HG03139 (cell line): ENCODE data around the gene TAF11L12.
"Not testable (repeated sequence)": the region's sequence is repeated elsewhere in the genome, so short reads cannot be mapped to it uniquely, and the experiment has no call there.

Source experiments
- ATAC-seq: cut with Tn5 transposase; IDR thresholded peaks from one replicate; pipeline ENCODE4 v1.9.1; 2021; ENCODE audit not compliant: unreplicated experiment

Gene TAF11L12

DNA sequence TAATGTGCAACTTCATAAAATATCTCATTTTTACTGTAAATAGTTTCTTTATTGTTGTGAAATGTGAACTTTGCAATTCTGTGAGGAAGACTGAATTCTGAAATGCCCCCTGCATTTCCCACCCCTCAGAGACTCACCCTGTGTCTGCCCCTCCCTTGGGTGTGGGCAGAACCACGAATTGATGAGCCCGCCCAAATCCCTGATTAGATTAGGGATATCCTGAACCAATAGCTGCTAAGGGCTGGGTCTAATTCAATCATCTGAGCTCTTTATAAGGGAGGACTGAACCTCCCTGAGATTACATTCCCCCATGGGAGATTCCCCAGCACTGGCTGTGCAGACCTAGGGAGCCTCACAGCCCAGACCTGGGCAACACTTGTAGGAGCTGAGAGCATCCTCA is at the start of gene TAF11L12:
Gene TAF11L12, plus strand, starts transcription at position 301 of the 400 bp plus-strand sequence.
- ATAC-seq = not testable (repeated sequence)

DNA sequence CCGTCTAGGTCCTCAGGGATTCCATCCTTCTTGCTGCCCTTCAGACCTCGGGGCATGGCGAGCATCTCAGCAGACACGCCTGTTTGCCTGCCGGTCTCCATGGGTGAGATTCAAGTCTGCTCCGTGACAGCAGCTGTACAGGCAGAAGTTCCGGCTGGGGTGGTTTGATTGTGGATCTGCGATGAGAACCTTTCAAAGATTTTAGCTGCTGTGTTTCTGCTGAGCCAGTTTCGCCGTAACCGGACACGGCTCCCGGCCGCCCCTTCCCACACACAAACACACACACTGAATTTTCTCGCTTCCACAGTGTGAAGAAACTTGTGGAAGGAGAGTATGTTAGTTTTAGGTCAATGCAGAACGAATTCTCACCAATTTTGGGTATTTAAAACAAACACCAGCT is 24.5 kb upstream of the TAF11L12 start, which contains the start of gene TAF11L7:
Gene TAF11L7, minus strand, starts transcription at position 101 of the 400 bp plus-strand sequence.
- not testable (repeated sequence) for ATAC-seq

DNA sequence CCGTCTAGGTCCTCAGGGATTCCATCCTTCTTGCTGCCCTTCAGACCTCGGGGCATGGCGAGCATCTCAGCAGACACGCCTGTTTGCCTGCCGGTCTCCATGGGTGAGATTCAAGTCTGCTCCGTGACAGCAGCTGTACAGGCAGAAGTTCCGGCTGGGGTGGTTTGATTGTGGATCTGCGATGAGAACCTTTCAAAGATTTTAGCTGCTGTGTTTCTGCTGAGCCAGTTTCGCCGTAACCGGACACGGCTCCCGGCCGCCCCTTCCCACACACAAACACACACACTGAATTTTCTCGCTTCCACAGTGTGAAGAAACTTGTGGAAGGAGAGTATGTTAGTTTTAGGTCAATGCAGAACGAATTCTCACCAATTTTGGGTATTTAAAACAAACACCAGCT is 19.3 kb upstream of the TAF11L12 start, which contains the start of gene TAF11L8:
Gene TAF11L8, minus strand, starts transcription at position 101 of the 400 bp plus-strand sequence.
- ATAC-seq = not testable (repeated sequence)

GRCh38 chr5:17594255-17594654 is 15.9 kb upstream of the TAF11L12 start, which contains the start of gene TAF11L9:
TAF11L9 (minus strand) TSS chr5:17594394.
- not testable (repeated sequence) for ATAC-seq

- not testable (repeated sequence) for ATAC-seq
Measured at GRCh38 chr5:17597728-17598127, 12.5 kb upstream of the TAF11L12 start, which contains the start of gene TAF11L10. TAF11L10 (minus strand) TSS chr5:17597828.

DNA sequence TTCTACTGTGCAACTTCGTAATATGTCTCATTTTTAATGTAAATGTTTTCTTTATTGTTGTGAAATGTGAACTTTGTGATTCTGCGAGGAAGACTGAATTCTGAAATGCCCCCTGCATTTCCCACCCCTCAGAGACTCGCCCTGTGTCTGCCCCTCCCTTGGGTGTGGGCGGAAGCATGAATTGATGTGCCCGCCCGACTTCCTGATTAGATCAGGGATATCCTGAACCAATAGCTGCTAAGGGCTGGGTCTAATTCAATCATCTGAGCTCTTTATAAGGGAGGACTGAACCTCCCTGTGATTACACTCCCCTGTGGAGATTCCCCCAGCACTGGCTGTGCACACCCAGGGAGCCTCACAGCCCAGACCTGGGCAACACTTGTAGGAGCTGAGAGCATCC is 6.3 kb upstream of the TAF11L12 start, which contains the start of gene TAF11L11:
Gene TAF11L11, plus strand, starts transcription at position 304 of the 400 bp plus-strand sequence.
- ATAC-seq = not testable (repeated sequence)

- no peak for ATAC-seq
Measured at GRCh38 chr5:17604951-17605350, 5.2 kb upstream of the TAF11L12 start.

DNA sequence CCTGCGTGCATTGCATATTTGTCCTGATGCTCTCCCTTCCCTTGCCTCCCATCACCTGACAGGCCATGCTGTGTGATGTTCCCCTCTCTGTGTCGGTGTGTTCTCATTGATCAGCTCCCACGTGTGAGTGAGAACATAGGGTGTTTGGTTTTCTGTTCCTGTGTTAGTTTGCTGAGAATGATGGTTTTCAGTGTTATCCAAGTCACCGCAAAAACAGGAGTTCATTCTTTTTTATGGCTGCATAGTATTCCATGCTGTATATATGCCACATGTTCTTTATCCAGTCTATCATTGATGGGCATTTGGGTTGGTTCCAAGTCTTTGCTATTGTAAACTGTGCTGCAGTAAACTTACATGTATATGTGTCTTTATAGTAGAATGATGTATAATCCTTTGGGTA is 2.7 kb upstream of the TAF11L12 start:
- ATAC-seq = not testable (repeated sequence)

DNA sequence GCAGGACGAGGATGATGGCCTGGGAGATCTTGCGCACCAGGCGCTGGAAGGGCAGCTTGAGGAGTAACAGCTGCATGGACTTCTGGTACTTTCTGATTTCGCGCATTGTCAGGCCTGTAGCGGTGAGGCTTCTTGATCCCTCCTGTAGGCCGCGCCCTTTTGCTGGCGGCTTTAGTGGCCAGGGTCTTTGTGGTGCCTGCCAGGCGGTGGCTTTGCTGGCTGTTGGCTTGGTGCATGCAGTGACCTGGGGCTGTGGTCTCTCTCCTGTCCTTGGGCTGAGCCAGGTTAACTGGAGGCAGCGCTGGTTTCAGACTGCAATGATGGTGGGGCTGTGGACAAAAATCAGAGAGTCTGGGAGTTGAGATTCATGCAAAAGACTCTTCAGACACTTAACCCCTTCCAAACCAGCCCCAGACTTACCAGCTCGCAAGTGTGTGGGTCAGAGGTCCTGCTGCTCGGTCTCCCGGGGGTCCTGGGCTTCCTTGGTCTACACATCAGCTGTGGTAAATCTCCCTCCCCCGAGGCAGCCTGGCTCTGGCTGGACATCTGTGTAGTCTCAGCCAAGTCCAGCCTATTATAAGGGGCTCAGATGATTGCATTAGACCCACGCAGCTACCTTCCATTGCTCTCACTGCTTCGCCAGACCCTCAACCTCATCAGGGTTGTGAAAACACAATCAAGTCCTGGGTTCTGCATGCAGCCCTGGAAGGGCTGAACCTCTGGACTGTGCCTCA is 4.8 kb downstream of the TAF11L12 start:
- ATAC-seq = no peak

- ATAC-seq = no peak
Measured at GRCh38 chr5:17619354-17619753, 9.2 kb downstream of the TAF11L12 start.

DNA sequence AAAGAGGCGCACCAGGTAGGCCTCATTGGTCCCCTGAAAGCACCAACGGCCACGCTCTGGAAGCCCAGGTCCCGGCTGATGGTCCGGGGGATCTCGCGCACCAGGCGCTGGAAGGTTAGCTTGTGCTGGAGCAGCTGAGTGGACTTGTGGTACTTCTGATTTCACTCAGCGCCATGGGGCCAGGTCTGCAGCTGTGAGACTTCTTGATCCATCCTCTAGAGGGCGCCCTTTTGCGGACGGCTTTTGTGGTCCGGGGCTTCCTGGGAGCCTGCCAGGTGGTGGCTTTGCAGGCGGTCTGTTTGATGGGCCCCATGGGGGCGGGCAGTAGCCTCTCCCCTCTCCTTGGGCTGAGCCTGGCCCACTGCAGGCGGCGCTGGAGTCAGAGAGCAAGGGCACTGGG is 10.4 kb downstream of the TAF11L12 start:
- ATAC-seq = no peak

GRCh38 chr5:17625686-17626085 is 15.5 kb downstream of the TAF11L12 start:
- ATAC-seq = no peak

- not testable (repeated sequence) for ATAC-seq
Measured at GRCh38 chr5:17631788-17632187, 21.6 kb downstream of the TAF11L12 start, which contains the start of gene TAF11L13. TAF11L13 (plus strand) TSS chr5:17632088.

DNA sequence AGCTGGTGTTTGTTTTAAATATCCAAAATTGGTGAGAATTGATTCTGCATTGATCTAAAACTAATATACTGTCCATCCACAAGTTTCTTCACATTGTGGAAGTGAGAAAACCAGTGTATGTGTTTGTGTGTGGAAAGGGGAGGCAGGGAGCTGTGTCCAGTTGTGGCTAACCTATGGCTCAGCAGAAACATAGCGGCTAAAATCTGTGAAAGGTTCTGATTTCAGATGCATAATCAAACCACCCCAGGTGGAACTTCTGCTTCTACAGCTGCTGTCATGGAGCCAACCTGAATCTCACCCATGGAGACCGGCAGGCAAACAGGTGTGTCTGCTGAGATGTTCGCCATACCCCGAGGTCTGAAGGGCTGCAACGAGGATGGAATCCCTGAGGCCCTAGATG is 24.0 kb downstream of the TAF11L12 start, which contains the start of gene TAF11L14:
Gene TAF11L14, plus strand, starts transcription at position 301 of the 400 bp plus-strand sequence.
- ATAC-seq = no peak

DNA sequence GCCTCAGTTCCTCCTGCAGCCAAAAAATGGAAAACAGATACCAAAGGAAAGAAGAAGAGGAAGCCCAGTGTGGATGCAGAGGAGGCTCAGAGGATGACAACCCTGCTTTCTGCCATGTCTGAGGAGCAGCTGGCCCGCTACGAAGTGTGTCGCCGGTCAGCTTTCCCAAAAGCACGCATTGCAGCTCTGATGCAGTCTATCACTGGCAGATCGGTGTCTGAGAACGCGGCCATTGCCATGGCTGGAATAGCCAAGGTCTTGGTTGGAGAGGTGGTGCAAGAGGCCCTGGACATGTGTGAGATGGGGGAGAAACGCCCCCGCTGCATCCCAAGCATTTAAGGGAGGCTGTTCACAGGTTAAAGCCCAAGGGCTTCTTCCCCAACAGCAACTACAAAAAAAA is 39.0 kb downstream of the TAF11L12 start:
- ATAC-seq = not testable (repeated sequence)

DNA sequence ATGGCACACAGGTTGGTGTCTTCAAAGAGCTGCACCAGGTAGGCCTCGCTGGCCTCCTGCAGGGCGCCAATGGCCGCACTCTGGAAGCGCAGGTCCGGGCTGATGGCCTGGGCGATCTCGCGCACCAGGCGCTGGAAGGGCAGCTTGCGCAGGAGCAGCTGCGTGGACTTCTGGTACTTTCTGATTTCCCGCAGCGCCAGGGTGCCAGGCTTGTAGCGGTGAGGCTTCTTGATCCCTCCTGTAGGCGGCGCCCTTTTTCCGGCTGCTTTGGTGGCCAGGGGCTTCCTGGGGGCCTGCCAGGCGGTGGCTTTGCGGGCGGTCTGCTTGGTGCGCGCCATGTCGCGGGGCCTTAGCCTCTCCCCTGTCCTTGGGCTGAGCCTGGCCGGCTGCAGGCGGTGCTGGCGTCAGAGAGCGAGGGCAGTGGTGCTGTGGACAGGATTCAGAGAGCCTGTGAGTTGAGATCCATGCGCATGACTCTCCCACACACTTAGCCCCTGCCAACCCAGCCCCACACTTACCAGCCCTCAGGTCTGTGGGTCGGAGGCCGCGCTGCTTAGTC is 45.1 kb downstream of the TAF11L12 start:
- ATAC-seq = not testable (repeated sequence)

GRCh38 chr5:17655921-17656320 is 45.7 kb downstream of the TAF11L12 start:
- no peak for ATAC-seq
